Measurements from ENCODE around the gene HMGXB3.

GRCh38 chr5:150024346-150024984 lies 23.9 kb downstream of the HMGXB3 start:
- TF ChIP-seq POLR2A (IDR thresholded peaks at IDR 0.05; ENCODE audit: low read depth) (no peak), CTCF (IDR thresholded peaks at IDR 0.05) (no peak)
